ENCODE data around the gene CHMP4A.

Gene CHMP4A

GRCh38 chr14:24162093-24162492 lies 51.2 kb downstream of the CHMP4A start:
- TF ChIP-seq, protein P1, sequence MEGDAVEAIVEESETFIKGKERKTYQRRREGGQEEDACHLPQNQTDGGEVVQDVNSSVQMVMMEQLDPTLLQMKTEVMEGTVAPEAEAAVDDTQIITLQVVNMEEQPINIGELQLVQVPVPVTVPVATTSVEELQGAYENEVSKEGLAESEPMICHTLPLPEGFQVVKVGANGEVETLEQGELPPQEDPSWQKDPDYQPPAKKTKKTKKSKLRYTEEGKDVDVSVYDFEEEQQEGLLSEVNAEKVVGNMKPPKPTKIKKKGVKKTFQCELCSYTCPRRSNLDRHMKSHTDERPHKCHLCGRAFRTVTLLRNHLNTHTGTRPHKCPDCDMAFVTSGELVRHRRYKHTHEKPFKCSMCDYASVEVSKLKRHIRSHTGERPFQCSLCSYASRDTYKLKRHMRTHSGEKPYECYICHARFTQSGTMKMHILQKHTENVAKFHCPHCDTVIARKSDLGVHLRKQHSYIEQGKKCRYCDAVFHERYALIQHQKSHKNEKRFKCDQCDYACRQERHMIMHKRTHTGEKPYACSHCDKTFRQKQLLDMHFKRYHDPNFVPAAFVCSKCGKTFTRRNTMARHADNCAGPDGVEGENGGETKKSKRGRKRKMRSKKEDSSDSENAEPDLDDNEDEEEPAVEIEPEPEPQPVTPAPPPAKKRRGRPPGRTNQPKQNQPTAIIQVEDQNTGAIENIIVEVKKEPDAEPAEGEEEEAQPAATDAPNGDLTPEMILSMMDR (IDR thresholded peaks at IDR 0.05; ENCODE audit: low read depth, low read length, missing control alignments): no peak

DNA sequence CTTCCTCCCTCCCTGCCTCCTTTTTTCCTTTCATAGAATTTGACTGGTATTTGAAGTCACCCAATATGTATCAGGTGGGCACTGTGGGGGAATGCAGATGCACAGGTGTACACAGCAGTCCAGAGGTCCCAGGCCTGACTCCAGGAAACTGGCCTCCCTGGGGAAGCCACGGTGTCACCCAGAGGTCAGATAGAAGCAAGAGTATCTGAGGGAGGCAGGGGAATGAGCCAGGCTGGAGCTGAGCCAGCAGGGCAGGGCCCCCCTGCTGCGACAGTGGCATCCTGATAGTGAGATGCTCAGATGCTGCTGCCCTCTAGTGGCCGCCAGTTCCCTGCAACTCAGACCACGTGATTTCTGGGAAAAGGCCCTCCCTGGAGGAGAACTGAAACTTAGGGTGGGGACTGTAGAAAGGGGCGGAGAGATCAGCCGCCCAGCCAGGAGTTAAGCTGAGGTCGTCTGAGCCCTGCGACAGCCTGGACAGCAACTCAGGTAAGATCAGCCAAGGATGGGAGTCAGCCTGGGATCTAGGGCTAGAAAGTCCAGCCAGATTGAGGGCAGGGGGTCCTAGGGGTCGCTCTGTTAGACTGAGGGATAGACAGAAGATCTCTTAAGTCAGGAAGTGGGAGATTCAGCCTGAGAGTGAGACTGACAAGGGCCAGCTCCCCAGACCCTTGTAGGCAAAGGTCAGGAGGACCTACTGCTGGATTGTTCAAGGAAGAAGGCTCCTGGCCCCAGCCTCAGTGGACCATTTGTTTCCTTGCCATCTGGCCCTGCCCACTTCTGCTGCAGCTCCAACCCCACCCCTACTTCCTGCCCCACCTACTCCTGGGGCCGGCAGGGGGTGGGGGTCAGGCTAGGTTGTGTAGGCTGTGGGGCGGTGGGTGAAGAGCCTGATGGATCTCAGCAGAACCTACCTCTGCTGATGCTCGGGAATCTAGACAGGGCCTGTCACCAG lies 52.2 kb downstream of the CHMP4A start, which contains the start of gene IRF9:
TSS of gene IRF9 (plus strand) at position 416 of the 955 bp plus-strand sequence. CDS start 880 bp downstream, outside the sequence.
- peak within 1 kb of the TSS; percentile 93 for H3K4me3 ChIP-seq (ENCODE audit: low read depth, low read length)
- DNase-seq (ENCODE audit: low read depth): peak; percentile 87
- TF ChIP-seq, protein P1 (IDR thresholded peaks at IDR 0.05; ENCODE audit: low read depth, low read length, missing control alignments): peak; percentile 91
- in situ Hi-C loops (cut with HindIII; ENCODE audit: low sequenced_read_pairs): no loop called here

More at GRCh38 chr14:24162093-24162492, 51.2 kb downstream of the CHMP4A start:
- H3K4me3 ChIP-seq (ENCODE audit: low read depth, low read length): peak overlapping the region; percentile 93
- DNase-seq (ENCODE audit: low read depth): no peak
- in situ Hi-C loops (cut with HindIII; ENCODE audit: low sequenced_read_pairs): no loop called here

DNA sequence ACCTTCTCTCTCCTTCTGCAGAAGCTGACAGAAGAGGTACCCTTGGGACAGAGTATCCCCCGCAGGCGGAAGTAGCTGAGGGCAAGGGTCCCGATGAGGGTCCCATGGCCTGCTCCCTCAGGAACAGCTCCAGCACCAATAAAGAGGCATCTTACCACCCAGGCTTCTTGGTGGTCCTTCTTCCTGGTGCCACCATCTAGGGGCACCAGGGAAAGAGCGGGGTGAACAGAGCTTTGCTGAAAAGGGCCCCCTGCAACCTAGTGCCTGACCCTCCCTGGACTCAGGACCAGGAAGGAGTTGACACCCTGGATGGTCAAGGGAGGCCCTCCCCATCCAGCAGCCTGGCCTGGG lies 52.8 kb downstream of the CHMP4A start:
- no peak for DNase-seq (ENCODE audit: low read depth)
- no peak overlapping the region for H3K4me3 ChIP-seq (ENCODE audit: low read depth, low read length)
- in situ Hi-C loops (cut with HindIII; ENCODE audit: low sequenced_read_pairs): no loop called here
- TF ChIP-seq, protein P1 (IDR thresholded peaks at IDR 0.05; ENCODE audit: low read depth, low read length, missing control alignments): no peak

GRCh38 chr14:24159777-24160498 lies 53.4 kb downstream of the CHMP4A start:
- DNase-seq (ENCODE audit: low read depth): no peak
- no peak overlapping the region for H3K4me3 ChIP-seq (ENCODE audit: low read depth, low read length)
- TF ChIP-seq, protein P1 (IDR thresholded peaks at IDR 0.05; ENCODE audit: low read depth, low read length, missing control alignments): no peak
- in situ Hi-C loops (cut with HindIII; ENCODE audit: low sequenced_read_pairs): no loop called here
